Thymus (tissue), 11 donors: Measurements from ENCODE around the gene PLCXD1. TPM values are rescaled to one million over a fixed set of nuclear protein-coding genes. Genes with fewer than 3 reads are reported as not detected.
"Not testable (repeated sequence)": the region's sequence is repeated elsewhere in the genome, so short reads cannot be mapped to it uniquely, and the experiment has no call there.

Source experiments
- DNase-seq, 9 donors: peaks; one replicate each; pipeline ENCODE4 v3.0.0-alpha.2; 2013; ENCODE audit warnings: low spot score in 9 of 9, low read depth in 6 of 9, missing footprints in 1 of 9
- H3K27ac ChIP-seq, 2 donors: one replicate each; pipeline ENCODE4 v1.5.1; 2013; ENCODE audit warnings: control low read depth in 1 of 2, low read depth in 1 of 2, low read length in 1 of 2, mild to moderate bottlenecking in 1 of 2, moderate library complexity in 1 of 2
- H3K27me3 ChIP-seq, 2 donors: one replicate each; pipeline ENCODE4 v1.5.1; 2013; ENCODE audit warnings: low read length in 1 of 2; ENCODE audit not compliant: control insufficient read depth in 2 of 2, insufficient read depth in 1 of 2
- H3K36me3 ChIP-seq, 2 donors: one replicate each; pipeline ENCODE4 v1.5.1; 2013; ENCODE audit warnings: low read length in 1 of 2, mild to moderate bottlenecking in 1 of 2, moderate library complexity in 1 of 2; ENCODE audit not compliant: control insufficient read depth in 2 of 2, insufficient read depth in 2 of 2
- H3K4me1 ChIP-seq, 2 donors: one replicate each; pipeline ENCODE4 v1.5.1; 2013; ENCODE audit warnings: low read length in 2 of 2; ENCODE audit not compliant: control insufficient read depth in 2 of 2, insufficient read depth in 2 of 2
- H3K4me3 ChIP-seq, 2 donors: one replicate each; pipeline ENCODE4 v1.5.1; 2013; ENCODE audit warnings: low read length in 2 of 2, control low read depth in 1 of 2, mild to moderate bottlenecking in 1 of 2
- H3K9me3 ChIP-seq, 2 donors: one replicate each; pipeline ENCODE4 v1.5.1; 2013; ENCODE audit warnings: low read length in 1 of 2, mild to moderate bottlenecking in 1 of 2; ENCODE audit not compliant: control insufficient read depth in 2 of 2, insufficient read depth in 1 of 2
- WGBS: extraction: QIAGEN DNeasy Blood & Tissue Kit; methylation state at CpG from one replicate; pipeline ENCODE4 v1.1.7; 2013; 5-methylcytosine and 5-hydroxymethylcytosine counted together
- polyA plus RNA-seq: library from polyadenylated mRNA; stranded (reverse); fragments of 200-250 nt; gene quantifications from one replicate; pipeline ENCODE4 v1.2.3, GENCODE V29; 2013
- total RNA-seq: library from RNA; stranded (reverse); fragments of 120-200 nt; gene quantifications from one replicate; pipeline ENCODE4 v1.2.4, GENCODE V29; 2013
- donor health status: healthy.

Gene PLCXD1
- total and polyA plus RNA-seq, 2 donors, result 11.7 to 15.4 TPM

GRCh38 chrX:349196-349595 lies 68.0 kb downstream of the PLCXD1 start:
- 95% methylated on average over 18 of the region's 18 CpGs for WGBS
- no peak overlapping the region for H3K4me3 ChIP-seq
- peaks cover 28 to 47% of the 10 kb centered on the region in 2 donors for H3K9me3 ChIP-seq
- peak overlapping the region in 1 of 2 donors; percentile 18 for H3K27ac ChIP-seq
- peaks cover 39 to 56% of the 10 kb centered on the region in 2 donors for H3K36me3 ChIP-seq
- H3K4me1 ChIP-seq, result no peaks in the 10 kb centered on the region
- no peaks in the 10 kb centered on the region for H3K27me3 ChIP-seq
- DNase-seq, result no peak

GRCh38 chrX:349702-350101 lies 68.5 kb downstream of the PLCXD1 start:
- Histone ChIP-seq H3K27ac (no peak overlapping the region), H3K9me3 (peaks cover 24 to 42% of the 10 kb centered on the region in 2 donors), H3K4me1 (no peaks in the 10 kb centered on the region), H3K36me3 (peaks cover 34 to 52% of the 10 kb centered on the region in 2 donors), H3K27me3 (no peaks in the 10 kb centered on the region), H3K4me3 (no peak overlapping the region)
- DNase-seq, result no peak
- 95% methylated on average over 10 of the region's 10 CpGs for WGBS

GRCh38 chrX:350148-350533 lies 69.0 kb downstream of the PLCXD1 start:
- WGBS, result 94% methylated on average over 20 of the region's 20 CpGs
- no peaks in the 10 kb centered on the region for H3K4me1 ChIP-seq
- peaks cover 30 to 51% of the 10 kb centered on the region in 2 donors for H3K36me3 ChIP-seq
- H3K27ac ChIP-seq, result no peak overlapping the region
- H3K27me3 ChIP-seq, result no peaks in the 10 kb centered on the region
- DNase-seq, result no peak
- H3K9me3 ChIP-seq, result peaks cover 20 to 37% of the 10 kb centered on the region in 2 donors
- no peak overlapping the region for H3K4me3 ChIP-seq

- no peak for DNase-seq
- WGBS, result 93% methylated on average over 61 of the region's 61 CpGs
- no peaks in the 10 kb centered on the region for H3K4me1 ChIP-seq
- peaks cover 15 to 33% of the 10 kb centered on the region in 2 donors for H3K9me3 ChIP-seq
- no peaks in the 10 kb centered on the region for H3K27me3 ChIP-seq
- H3K27ac ChIP-seq, result no peak overlapping the region
- peaks cover 29 to 47% of the 10 kb centered on the region in 2 donors for H3K36me3 ChIP-seq
- no peak overlapping the region for H3K4me3 ChIP-seq
Measured at GRCh38 chrX:350534-351323, 69.5 kb downstream of the PLCXD1 start.

- not testable (repeated sequence) for DNase-seq, H3K27ac ChIP-seq, H3K4me3 ChIP-seq, H3K4me1 ChIP-seq, H3K27me3 ChIP-seq
- H3K36me3 ChIP-seq, result peaks cover 31 to 48% of the 10 kb centered on the region in 2 donors
- peaks cover 13 to 29% of the 10 kb centered on the region in 2 donors for H3K9me3 ChIP-seq
- WGBS, result 93% methylated on average over 11 of the region's 13 CpGs
Measured at GRCh38 chrX:351324-351641, 70.1 kb downstream of the PLCXD1 start.

- H3K27me3 ChIP-seq, result no peaks in the 10 kb centered on the region
- H3K27ac ChIP-seq, result no peak overlapping the region
- DNase-seq, result no peak
- peaks cover 0 to 1% of the 10 kb centered on the region in 2 donors for H3K4me1 ChIP-seq
- 97% methylated on average over 10 of the region's 10 CpGs for WGBS
- H3K36me3 ChIP-seq, result peaks cover 29 to 48% of the 10 kb centered on the region in 2 donors
- H3K4me3 ChIP-seq, result no peak overlapping the region
- H3K9me3 ChIP-seq, result peaks cover 9 to 25% of the 10 kb centered on the region in 2 donors
Measured at GRCh38 chrX:351736-352135, 70.6 kb downstream of the PLCXD1 start.

- DNase-seq, result no peak
- H3K4me3 ChIP-seq, result no peak overlapping the region
- no peak overlapping the region for H3K27ac ChIP-seq
- H3K9me3 ChIP-seq, result peaks cover 4 to 20% of the 10 kb centered on the region in 2 donors
- H3K4me1 ChIP-seq, result peaks cover 2 to 5% of the 10 kb centered on the region in 2 donors
- peaks cover 25 to 45% of the 10 kb centered on the region in 2 donors for H3K36me3 ChIP-seq
- WGBS, result 99% methylated on average over 27 of the region's 27 CpGs
- no peaks in the 10 kb centered on the region for H3K27me3 ChIP-seq
Measured at GRCh38 chrX:352181-352580, 71.0 kb downstream of the PLCXD1 start.

DNA sequence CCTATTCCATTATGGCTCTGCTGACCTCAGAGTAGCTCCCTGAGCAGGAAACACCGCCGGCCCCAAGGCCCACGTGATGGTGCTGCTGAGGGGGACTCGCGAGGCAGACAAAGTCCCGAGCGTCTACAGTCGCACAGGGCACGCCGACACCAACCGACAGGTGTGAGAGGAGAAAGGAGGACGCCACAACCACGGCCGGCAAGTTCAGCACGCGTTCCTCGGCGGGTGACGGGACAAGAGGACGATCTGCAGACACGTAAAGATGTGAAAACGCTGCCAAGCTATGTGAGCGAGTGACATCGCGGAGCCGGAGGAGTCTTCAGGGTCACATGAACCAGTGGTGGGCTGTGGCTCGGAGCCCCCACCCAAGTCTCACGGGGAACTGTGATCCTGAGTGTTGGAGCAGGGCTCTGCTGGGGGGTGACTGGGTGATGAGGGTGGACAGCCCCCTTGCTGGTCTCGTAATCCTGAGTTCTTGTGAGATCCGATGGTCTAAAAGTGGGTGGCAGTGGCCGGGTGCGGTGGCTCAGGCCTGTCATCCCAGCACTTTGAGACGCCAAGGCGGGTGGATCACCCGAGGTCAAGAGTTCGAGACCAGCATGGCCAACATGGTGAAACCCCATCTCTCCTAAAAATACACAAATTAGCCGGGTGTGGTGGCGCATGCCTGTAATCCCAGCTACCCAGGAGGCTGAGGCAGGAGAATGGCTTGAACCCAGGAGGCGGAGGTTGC lies 71.6 kb downstream of the PLCXD1 start:
- Histone ChIP-seq H3K9me3 (peaks cover 2 to 15% of the 10 kb centered on the region in 2 donors), H3K27me3 (no peaks in the 10 kb centered on the region), H3K4me1 (peaks cover 5 to 6% of the 10 kb centered on the region in 2 donors), H3K27ac (no peak overlapping the region), H3K4me3 (no peak overlapping the region), H3K36me3 (peaks cover 19 to 39% of the 10 kb centered on the region in 2 donors)
- 98% methylated on average over 39 of the region's 39 CpGs for WGBS
- no peak for DNase-seq
